ENCODE measurements around the gene OR13J1. TPM values are rescaled to one million over a fixed set of nuclear protein-coding genes. Genes with fewer than 3 reads are reported as not detected.

The OR13J1 gene
- total RNA-seq, 1 donor from 2014 or later: not detected

GRCh38 chr9:35840881-35841644 is 29.1 kb downstream of the OR13J1 start:
- Mint-ChIP-seq H3K27ac (ENCODE audit: unreplicated experiment) (no peak overlapping the region), H3K4me1 (peaks cover 8% of the 10 kb centered on the region), H3K36me3 (ENCODE audit: low read depth) (no peaks in the 10 kb centered on the region), H3K9me3 (no peaks in the 10 kb centered on the region), H3K27me3 (ENCODE audit: low read depth) (no peaks in the 10 kb centered on the region), H3K4me3 (no peak overlapping the region)
- TF ChIP-seq CTCF (conservative IDR thresholded peaks at IDR 0.05): no peak
- DNase-seq (ENCODE audit: low read depth, low spot score): no peak

GRCh38 chr9:35839926-35840325 is 30.3 kb downstream of the OR13J1 start:
- Mint-ChIP-seq H3K9me3 (no peaks in the 10 kb centered on the region), H3K27me3 (ENCODE audit: low read depth) (no peaks in the 10 kb centered on the region), H3K27ac (ENCODE audit: unreplicated experiment) (peak overlapping the region; percentile 43), H3K4me3 (no peak overlapping the region), H3K36me3 (ENCODE audit: low read depth) (peaks cover 4% of the 10 kb centered on the region), H3K4me1 (peaks cover 15% of the 10 kb centered on the region)
- no peak for DNase-seq (ENCODE audit: low read depth, low spot score)
- no peak for TF ChIP-seq CTCF (conservative IDR thresholded peaks at IDR 0.05)

GRCh38 chr9:35836595-35836994 is 33.6 kb downstream of the OR13J1 start:
- Mint-ChIP-seq H3K4me3 (no peak overlapping the region), H3K27ac (ENCODE audit: unreplicated experiment) (peak overlapping the region; percentile 51), H3K9me3 (no peaks in the 10 kb centered on the region), H3K27me3 (ENCODE audit: low read depth) (no peaks in the 10 kb centered on the region), H3K4me1 (peaks cover 29% of the 10 kb centered on the region), H3K36me3 (ENCODE audit: low read depth) (peaks cover 4% of the 10 kb centered on the region)
- no peak for DNase-seq (ENCODE audit: low read depth, low spot score)
- TF ChIP-seq CTCF (conservative IDR thresholded peaks at IDR 0.05): no peak

- H3K4me3 Mint-ChIP-seq: no peak overlapping the region
- H3K4me1 Mint-ChIP-seq: peaks cover 38% of the 10 kb centered on the region
- no peaks in the 10 kb centered on the region for H3K9me3 Mint-ChIP-seq
- H3K36me3 Mint-ChIP-seq (ENCODE audit: low read depth): peaks cover 4% of the 10 kb centered on the region
- no peak overlapping the region for H3K27ac Mint-ChIP-seq (ENCODE audit: unreplicated experiment)
- no peak for TF ChIP-seq CTCF (conservative IDR thresholded peaks at IDR 0.05)
- H3K27me3 Mint-ChIP-seq (ENCODE audit: low read depth): no peaks in the 10 kb centered on the region
- no peak for DNase-seq (ENCODE audit: low read depth, low spot score)
Measured at GRCh38 chr9:35835766-35836165, 34.4 kb downstream of the OR13J1 start.

GRCh38 chr9:35835216-35835632 is 35.0 kb downstream of the OR13J1 start:
- H3K27ac Mint-ChIP-seq (ENCODE audit: unreplicated experiment): no peak overlapping the region
- no peaks in the 10 kb centered on the region for H3K27me3 Mint-ChIP-seq (ENCODE audit: low read depth)
- H3K9me3 Mint-ChIP-seq: no peaks in the 10 kb centered on the region
- DNase-seq (ENCODE audit: low read depth, low spot score): no peak
- peaks cover 4% of the 10 kb centered on the region for H3K36me3 Mint-ChIP-seq (ENCODE audit: low read depth)
- H3K4me1 Mint-ChIP-seq: peaks cover 42% of the 10 kb centered on the region
- no peak overlapping the region for H3K4me3 Mint-ChIP-seq
- peak; percentile 42 for TF ChIP-seq CTCF (conservative IDR thresholded peaks at IDR 0.05)

Data from neural crest cell (in vitro differentiated cells).